ENCODE measurements around the gene PPP1R15B. TPM values are rescaled to one million over a fixed set of nuclear protein-coding genes. Genes with fewer than 3 reads are reported as not detected.
"Not testable (repeated sequence)": the region's sequence is repeated elsewhere in the genome, so short reads cannot be mapped to it uniquely, and the experiment has no call there.

The PPP1R15B gene
- total RNA-seq, 1 donor from 2014 or later, result 36.1 TPM

DNA sequence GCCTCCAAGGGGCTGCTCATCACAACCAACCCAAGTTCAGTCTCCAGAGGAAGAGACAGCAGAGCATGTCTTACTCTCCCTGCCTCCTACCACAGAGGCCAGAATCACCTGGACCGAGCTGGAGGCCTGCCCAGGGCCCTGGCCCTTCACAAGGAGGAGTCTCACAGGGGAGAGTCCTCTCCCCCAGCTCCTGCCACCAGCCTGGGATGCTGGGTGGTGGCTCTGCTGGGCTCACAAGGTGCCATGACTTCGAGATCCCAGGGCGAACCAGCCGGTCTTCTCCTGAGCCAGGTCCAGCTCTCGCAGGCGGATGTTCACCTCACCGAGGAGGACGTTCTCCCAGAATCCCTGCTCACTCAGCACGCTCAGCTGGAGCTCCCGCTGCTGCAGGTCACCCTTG, 13.0 kb upstream of the PPP1R15B start:
- peak in 1 of 2 donors; percentile 52 for DNase-seq (ENCODE audit: low spot score in 2 of 2)
- intact Hi-C loops (cut with DNase I), result no loop called here
- Histone ChIP-seq H3K4me3 (no peak overlapping the region), H3K27me3 (no peaks in the 10 kb centered on the region), H3K36me3 (peaks cover 52 to 65% of the 10 kb centered on the region in 2 donors), H3K4me1 (no peaks in the 10 kb centered on the region), H3K9me3 (no peaks in the 10 kb centered on the region), H3K27ac (no peak overlapping the region)
- TF ChIP-seq CTCF (IDR thresholded peaks at IDR 0.05), result no peak

DNA sequence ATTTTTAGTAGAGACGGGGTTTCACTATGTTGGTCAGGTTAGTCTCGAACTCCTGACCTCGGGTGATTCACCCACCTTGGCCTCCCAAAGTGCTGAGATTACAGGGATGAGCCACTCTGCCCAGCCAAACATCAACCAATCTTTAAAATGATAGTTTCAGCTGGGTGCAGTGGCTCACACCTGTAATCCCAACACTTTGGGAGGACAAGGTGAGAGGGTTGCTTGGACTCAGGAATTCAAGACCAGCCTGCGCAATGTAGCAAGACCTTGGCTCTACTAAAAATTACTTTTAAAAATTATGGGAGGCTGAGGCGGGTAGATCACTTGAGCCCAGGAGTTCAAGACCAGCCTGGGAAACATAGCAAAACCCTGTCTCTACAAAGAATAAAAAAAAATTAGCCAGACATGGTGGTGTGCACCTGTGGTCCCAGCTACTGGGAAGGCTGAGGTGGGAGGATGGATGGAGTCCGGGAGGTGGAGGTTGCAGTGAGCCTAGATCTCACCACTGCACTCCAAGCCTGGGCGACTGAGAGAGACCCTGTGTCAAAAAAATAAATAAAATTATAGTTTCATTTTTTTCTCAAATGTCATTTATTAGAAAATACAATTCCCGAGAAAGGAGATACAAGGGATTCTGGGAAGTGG, 10.6 kb upstream of the PPP1R15B start:
- DNase-seq (ENCODE audit: low spot score in 2 of 2), result peak in 1 of 2 donors; percentile 28
- Histone ChIP-seq H3K36me3 (peaks cover 34 to 49% of the 10 kb centered on the region in 2 donors), H3K27ac (peak overlapping the region in 1 of 2 donors; percentile 28)
- H3K27me3 ChIP-seq; H3K4me3 ChIP-seq; H3K4me1 ChIP-seq; H3K9me3 ChIP-seq; intact Hi-C loops (cut with DNase I): not testable (repeated sequence)

DNA sequence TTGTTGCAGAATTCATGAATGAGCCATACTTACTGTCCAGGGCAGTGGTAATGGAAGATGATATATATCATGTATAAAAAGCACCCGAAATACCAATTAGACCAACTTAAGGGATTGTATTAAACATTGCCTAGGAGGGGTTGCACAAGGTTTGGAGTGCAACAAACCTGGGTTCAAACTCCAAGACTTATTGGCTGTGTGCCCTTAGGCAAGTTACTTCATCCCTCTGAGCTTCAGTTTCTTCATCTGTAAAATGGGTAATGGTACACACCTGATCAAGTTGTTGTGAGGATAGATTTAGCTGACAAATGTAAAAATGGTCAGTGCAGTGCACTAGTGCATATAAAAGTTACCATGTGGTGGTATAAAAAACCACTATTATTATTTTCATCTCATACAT, 9.8 kb upstream of the PPP1R15B start:
- no peak for TF ChIP-seq CTCF (IDR thresholded peaks at IDR 0.05)
- H3K27me3 ChIP-seq, result no peaks in the 10 kb centered on the region
- peaks cover 1 to 8% of the 10 kb centered on the region in 2 donors for H3K4me1 ChIP-seq
- no peak overlapping the region for H3K27ac ChIP-seq
- intact Hi-C loops (cut with DNase I), result no loop called here
- no peaks in the 10 kb centered on the region for H3K9me3 ChIP-seq
- no peak for DNase-seq (ENCODE audit: low spot score in 2 of 2)
- no peak overlapping the region for H3K4me3 ChIP-seq
- peaks cover 30 to 43% of the 10 kb centered on the region in 2 donors for H3K36me3 ChIP-seq

DNA sequence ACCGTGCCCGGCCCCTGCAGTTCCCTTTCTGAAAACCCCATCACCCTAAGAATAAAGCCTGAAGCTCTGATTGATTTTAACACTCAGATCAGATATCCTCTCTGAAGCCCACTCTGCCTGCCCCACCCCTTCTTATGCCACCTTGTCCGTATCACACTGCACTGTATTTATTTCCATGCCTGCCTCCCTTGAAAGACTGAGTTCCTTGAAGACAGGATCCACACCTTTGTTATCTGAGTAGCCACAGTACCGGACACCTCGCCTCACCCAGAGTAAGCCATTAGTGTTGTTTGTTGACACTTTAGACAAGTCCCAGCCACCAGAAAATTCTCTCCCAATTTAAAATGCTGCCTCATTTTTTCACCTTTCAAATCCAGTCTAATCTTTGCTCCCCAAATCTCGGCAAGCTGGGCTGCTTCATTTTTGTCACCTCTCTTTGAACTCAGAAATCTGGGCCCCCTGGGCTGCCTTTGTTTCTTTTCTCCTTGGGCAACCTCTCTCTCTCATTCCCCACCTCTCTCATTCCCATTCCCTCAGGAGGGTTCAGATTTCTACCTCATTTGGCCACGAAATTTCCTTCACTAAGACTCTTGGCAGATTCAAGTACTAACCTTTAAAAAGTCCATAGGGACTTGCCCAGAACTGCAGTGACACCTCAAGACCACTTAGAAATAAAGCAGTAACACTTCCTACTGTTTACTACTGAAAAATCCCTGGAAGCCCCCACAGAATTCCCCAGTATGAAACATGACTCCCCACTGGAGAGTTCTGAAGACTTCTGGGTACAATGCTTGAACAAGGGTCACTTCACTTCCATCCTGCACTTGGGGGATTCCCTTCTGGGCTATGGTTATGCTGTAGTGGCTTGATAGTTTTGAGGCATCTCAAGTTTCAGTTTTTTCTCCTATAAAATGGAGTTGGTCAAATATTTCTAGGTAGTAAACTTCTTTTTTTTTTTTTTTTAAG, 8.7 kb upstream of the PPP1R15B start:
- TF ChIP-seq CTCF (IDR thresholded peaks at IDR 0.05), result no peak
- peaks cover 23 to 32% of the 10 kb centered on the region in 2 donors for H3K36me3 ChIP-seq
- no peaks in the 10 kb centered on the region for H3K27me3 ChIP-seq
- H3K4me1 ChIP-seq, result peaks cover 3 to 12% of the 10 kb centered on the region in 2 donors
- H3K4me3 ChIP-seq, result no peak overlapping the region
- H3K27ac ChIP-seq, result peak overlapping the region; percentile 6 to 37
- DNase-seq (ENCODE audit: low spot score in 2 of 2), result peak in 1 of 2 donors; percentile 46
- intact Hi-C loops (cut with DNase I), result no loop called here
- no peaks in the 10 kb centered on the region for H3K9me3 ChIP-seq

DNA sequence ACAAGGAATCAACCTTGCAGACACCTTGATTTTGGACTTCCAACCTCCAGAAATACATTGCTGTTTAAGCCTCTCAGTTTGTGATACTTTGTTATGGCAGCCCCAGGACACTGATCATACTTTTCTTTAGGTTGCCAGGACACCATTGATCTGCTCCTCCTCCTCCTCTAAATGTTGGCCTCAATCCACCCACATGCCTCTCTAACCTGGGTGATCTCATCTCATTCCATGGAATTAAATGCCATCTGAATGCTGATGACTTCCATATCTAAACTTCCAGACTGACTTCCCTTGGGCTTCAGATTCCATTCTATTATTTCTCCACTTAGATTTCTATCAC, 7.4 kb upstream of the PPP1R15B start:
- intact Hi-C loops (cut with DNase I), result loop anchor here (10.0 kb wide), 1 partner anchor 554 kb away; the partner anchor contains the start of gene SNRPE
- Histone ChIP-seq H3K27me3 (no peaks in the 10 kb centered on the region), H3K27ac (peak overlapping the region; percentile 87 to 92), H3K4me3 (no peak overlapping the region), H3K4me1 (peaks cover 3 to 12% of the 10 kb centered on the region in 2 donors), H3K36me3 (peaks cover 13 to 19% of the 10 kb centered on the region in 2 donors), H3K9me3 (no peaks in the 10 kb centered on the region)
- no peak for TF ChIP-seq CTCF (IDR thresholded peaks at IDR 0.05)
- no peak for DNase-seq (ENCODE audit: low spot score in 2 of 2)

Measured in ascending aorta (tissue), 2 donors.